Cardiac fibroblast (primary cell): Measurements from ENCODE around the gene ZNF236.

Source experiments
- DNase-seq, 2 donors: peaks; one replicate each; pipeline versions ENCODE4 v3.0.0 to v3.0.0-alpha.2; 2010; ENCODE audit warnings: low read depth in 2 of 2
- H3K4me3 ChIP-seq, 2 donors: replicated peaks in 1 of 2; 1 replicate in 1 of 2; 2 replicates in 1 of 2; pipeline ENCODE4 v1.5.1; 2011; ENCODE audit warnings: low read depth in 2 of 2, low read length in 2 of 2, mild to moderate bottlenecking in 2 of 2, moderate library complexity in 1 of 2
- CTCF ChIP-seq: IDR thresholded peaks from one replicate; pipeline ENCODE4 v1.5.1; 2011; ENCODE audit warnings: low read depth, mild to moderate bottlenecking, low read length, inconsistent platforms

ZNF236 gene

GRCh38 chr18:76827205-76828200 lies 5.1 kb downstream of the ZNF236 start:
- DNase-seq: no peak
- H3K4me3 ChIP-seq: no peak overlapping the region

GRCh38 chr18:76834379-76834778 lies 12.0 kb downstream of the ZNF236 start:
- no peak overlapping the region for H3K4me3 ChIP-seq
- no peak for DNase-seq
- no peak for TF ChIP-seq CTCF

More at GRCh38 chr18:76827205-76828200, 5.1 kb downstream of the ZNF236 start:
- TF ChIP-seq CTCF: no peak

- H3K4me3 ChIP-seq: no peak overlapping the region
- no peak for DNase-seq
- no peak for TF ChIP-seq CTCF
Measured at GRCh38 chr18:76835380-76835779, 13.0 kb downstream of the ZNF236 start.

GRCh38 chr18:76837071-76837470 lies 14.7 kb downstream of the ZNF236 start:
- no peak overlapping the region for H3K4me3 ChIP-seq
- TF ChIP-seq CTCF: no peak
- no peak for DNase-seq

GRCh38 chr18:76838182-76838581 lies 15.8 kb downstream of the ZNF236 start:
- DNase-seq: no peak
- no peak overlapping the region for H3K4me3 ChIP-seq
- TF ChIP-seq CTCF: no peak

GRCh38 chr18:76839086-76839794 lies 16.9 kb downstream of the ZNF236 start:
- TF ChIP-seq CTCF: no peak
- no peak overlapping the region for H3K4me3 ChIP-seq
- no peak for DNase-seq
